ENCODE data around the gene CADM4.
"Not testable (repeated sequence)": the region's sequence is repeated elsewhere in the genome, so short reads cannot be mapped to it uniquely, and the experiment has no call there.

CADM4 gene

DNA sequence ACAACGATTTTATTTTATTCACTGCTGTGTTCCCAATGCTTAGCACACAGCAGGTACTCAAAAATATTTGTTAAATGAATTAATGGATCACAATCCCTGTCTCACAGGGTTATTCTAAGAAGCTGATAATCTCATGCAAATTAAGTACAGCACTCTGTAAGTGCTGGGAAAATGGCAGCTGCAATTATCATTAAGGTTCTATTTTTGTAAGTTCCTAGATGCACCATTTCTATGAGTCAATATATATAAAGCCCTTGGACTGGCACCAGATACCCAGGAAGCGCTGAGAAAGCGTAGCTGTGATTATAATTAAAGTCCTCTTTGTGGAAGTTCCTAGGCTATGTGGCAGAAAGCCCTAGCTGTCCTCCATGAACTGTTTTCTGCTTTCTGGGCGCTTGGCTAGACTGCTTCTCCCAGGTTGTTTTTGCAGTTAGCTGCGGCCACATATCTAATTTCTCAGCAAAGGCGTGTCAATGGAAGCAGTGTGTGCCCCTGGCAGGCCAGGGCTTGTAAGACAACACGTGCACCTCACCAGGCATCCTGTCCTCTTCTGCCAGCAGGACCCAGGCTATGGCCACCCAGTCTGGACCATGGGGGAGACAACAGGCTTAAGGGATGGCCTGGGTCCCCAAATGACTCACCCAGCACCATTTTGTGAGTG, 33.0 kb downstream of the CADM4 start:
- DNase-seq (ENCODE audit: low spot score): no peak

DNA sequence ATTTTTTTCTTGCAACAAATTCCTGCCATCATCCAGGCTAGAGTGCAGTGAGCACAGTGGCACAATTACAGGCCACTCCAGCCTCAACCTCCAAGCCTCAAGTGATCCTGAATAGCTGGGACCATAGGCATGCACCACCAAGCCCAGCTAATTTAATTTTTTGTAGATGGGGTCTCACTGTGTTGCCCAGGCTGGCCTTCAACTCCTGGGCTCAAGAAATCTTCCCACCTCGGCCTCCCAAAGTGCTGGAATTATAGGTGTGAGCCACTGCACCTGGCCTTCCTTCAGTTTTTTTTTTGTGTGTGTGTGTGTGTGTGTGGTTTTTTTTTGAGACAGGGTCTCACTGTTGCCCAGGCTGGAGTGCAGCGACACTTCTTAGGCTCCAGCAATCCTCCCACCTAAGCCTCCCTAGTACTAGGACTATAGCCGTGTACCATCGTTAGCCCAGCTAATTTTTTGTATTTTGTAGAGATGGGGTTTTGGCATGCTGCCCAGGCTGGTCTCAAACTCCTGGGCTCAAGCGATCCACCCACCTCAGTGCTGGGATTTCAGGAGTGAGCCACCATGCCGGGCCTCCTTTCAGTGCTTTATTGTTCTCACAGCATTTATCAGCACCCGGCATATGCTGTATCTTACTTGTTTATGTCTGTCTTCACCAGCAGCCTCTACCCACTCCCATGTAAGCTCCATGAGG, 33.6 kb downstream of the CADM4 start:
- DNase-seq (ENCODE audit: low spot score): no peak

DNA sequence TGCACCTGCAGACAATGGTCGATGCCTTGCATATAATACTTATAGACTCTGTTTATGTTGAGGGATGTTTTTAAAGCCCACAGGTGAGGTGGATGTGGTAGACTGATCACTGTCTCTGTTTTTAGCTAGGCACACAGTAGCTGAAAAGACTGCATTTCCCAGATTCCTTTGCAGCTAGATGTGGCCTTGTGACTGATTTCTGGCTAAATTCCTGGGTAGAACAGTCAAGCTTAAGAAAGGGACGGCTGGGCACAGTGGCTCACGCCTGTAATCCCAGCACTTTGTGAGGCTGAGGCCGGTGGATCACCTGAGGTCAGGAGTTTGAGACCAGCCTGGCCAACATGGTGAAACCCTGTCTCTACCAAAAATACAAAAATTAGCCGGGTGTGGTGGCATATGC, 39.3 kb downstream of the CADM4 start:
- DNase-seq (ENCODE audit: low spot score): not testable (repeated sequence)

DNA sequence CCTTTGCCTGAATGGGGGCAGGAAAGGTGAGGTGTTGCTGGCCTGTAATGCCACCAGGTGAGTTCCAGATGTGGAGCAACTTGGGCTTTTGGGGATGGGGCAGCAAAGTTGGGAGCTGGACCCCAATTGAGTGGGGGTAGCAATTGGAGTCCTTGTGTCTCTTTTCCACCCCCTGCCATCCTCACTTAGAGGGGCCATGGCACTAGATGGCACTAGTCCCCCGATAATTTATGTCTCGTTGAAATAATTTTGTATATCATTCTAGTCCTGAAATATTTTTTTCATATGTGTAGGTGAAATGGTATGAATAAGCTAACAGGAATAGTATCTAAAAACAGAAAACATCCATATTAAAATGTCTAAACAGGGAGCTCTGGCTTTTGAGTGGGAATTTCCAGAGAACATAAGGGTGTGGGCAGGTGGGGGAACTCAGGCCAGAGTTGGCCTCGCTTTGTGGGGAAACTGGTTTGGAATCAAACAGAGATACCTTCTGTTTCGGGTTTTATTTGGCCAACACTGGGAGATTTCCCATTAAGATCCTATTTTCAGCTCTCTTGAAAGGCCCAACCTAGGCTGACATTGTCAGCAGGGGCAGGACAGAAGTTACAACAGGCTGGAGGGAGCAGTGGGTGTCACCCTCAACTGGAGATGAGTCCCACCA, 39.9 kb downstream of the CADM4 start:
- DNase-seq (ENCODE audit: low spot score): no peak

DNA sequence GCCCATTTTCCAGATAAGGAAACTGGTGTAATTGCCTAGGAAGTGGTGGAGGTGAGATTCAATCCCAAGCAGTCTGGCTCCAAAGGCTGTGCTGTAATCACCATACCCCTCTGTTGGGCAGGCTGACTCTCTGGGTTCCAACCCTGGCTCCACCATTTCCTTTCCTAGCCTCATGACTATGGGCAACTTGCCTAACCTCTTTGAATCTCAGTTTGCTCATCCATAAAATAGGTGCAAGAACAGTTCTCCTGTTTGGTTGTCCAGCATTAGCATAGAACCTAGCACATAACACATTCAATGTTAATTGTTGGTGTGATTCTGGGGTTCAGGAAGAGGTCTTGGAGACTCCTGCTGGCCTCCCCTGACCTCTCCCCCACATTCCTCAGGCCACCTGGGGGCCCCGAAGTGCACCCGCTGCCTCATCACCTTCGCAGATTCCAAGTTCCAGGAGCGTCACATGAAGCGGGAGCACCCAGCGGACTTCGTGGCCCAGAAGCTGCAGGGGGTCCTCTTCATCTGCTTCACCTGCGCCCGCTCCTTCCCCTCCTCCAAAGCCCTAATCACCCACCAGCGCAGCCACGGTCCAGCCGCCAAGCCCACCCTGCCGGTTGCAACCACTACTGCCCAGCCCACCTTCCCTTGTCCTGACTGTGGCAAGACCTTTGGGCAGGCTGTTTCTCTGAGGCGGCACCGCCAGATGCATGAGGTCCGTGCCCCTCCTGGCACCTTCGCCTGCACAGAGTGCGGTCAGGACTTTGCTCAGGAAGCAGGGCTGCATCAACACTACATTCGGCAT, 41.0 kb downstream of the CADM4 start:
- no peak for DNase-seq (ENCODE audit: low spot score)

DNA sequence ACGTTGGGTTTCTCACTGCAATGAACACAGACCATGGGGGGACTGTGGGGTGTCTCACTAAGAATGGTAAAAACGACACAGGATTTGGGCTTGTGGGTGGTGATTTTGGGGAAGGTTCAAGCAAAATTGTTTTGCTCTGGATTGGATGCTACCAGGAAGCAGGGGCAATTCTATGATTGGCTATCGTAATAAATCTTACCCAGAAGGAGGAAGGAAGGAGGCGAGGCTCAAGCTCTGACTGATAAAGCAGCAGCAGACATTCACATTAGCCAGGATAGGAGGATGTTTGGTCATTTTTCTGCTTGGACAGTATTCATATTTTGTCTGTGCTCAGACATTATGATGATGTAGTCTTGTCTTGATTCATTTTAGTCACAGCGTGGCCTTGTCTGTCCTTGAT, 41.8 kb downstream of the CADM4 start:
- DNase-seq (ENCODE audit: low spot score): no peak

DNA sequence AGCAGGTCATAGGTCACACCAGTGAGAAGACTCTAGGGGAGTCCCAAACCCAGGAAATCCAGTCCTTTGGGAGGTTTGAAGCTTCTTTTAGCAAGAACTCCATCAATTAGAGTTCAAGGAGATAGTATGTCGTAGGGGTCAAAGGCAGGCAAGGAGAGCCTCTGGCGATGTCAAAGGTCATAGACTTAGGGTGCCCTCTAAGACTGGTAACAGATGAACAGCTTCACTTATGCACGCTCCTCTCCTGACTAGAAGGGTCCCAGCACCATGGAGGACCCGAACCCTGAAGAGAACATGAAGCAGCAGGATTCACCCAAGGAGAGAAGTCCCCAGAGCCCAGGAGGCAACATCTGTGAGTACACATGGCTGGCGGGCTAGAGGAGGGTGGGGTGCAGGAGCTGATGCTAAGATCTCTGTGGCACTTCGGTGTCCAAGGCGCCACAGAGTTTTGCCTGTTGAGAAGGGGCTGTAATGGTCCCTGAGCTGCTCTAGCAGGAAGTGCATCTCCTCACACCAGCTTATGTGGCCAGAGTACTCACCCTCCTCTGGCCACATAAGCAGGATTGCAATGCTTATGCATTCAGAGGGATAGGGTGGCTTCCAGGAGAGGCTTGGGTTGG, 42.7 kb downstream of the CADM4 start:
- DNase-seq (ENCODE audit: low spot score): no peak

DNA sequence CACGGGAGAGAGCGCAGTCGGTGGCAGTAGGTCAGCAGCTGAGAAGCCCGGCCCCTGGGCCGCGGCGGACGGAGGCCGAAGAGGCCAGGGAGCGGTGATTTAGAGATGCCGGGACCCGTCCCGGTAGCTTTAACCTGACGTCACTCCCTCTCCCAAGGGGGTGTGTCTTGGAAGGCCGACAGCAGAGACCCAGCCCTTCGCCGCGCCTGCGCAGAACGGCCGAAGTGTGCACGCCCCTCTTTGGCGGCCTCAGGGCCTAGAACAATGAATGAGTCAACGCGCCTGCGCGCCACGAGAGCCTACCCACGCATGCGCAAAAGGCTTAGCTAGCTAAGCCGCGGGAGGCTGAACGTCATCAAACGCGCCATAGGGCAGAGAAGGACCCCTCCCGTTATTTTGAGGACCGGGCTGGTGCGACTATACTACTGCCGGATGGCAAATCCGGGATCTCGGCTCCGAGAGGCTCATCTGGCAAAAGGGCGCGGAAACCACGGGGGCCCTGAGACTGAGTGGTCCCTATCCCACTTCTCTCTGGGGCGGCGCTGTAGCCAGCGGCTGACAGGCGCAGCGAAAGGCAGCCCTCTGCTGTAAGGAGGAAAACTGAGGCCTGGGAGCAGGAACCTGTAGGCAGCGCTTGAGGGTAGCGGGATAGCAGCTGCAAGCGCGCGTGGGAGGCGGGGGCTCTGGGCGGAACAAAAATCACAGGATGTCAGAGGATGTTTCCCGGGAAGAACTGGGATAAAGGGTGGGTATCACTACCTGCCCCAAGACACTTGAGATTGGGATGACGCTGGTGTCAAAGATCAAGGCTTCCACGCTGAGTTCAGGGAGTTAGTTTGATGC, 43.4 kb downstream of the CADM4 start, which contains the start of the genes IRGQ and ZNF576:
IRGQ (minus strand) TSS at position 136 of the 843 bp plus-strand sequence. CDS start 796 bp downstream, outside the sequence.
ZNF576 (plus strand) TSS at position 597 of the 843 bp plus-strand sequence. CDS start 514 bp downstream, outside the sequence.
- peak; percentile 100 for DNase-seq (ENCODE audit: low spot score)

DNA sequence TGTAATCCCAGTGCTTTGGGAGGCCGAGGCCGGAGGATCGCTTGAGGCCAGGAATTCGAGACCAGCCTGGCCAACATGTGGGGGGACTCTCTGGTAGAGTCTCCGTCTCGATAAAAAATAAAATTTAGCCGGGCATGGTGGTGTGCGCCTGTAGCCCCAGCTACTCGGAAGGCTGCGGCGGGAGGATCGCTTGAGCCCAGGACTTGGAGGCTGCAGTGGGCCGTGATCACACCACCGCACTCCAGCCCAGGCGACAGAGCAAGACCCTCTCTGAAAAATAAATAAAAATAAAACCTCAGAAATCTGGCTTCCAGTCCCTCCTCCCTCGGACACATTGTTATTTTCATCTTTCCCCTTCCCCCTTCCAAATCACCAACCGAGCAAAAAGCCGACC, 44.0 kb downstream of the CADM4 start:
- no peak for DNase-seq (ENCODE audit: low spot score)

DNA sequence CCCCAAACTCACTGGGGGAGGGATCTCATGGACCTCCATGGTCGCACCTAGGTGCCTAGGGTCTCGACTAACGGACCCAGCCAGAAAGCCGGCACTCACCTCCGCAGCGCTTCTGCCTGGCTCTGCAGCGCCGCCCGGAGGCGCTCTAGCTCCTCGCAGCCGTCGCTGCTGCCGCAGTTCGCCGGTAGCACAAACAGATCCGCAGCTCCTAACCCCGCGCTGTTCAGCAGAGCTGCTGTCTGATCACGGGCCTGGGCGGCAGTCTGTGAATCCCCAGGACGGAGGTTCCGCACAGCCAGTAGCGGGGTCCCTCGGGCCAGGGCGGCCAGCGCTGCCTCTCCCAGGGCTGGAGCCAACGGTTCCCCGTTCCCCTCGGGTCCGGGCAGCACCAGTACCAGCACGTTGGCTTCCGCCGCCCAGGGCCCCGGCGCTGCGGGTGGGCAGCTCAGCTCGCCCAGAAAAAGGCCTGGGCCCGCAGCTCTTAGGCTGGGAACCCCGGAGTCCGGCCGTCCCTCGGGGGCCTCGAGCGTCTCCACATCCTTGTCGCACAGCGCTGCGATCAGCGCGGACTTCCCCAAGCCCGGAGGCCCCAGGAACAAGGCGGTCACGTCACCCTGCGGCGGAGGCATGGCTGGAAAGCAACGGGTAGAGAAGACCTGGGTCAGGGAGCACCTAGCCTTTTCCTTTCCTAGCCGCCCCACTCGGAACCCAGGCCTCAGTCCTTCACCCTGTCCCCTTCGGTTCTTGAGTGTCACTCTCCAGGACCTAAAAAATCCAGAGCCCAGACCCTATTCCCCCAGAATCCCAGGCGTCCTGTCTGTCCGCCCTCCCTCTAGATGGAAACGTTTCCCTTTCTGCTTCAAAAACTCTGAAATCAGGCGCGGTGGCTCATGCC, 44.7 kb downstream of the CADM4 start:
- DNase-seq (ENCODE audit: low spot score): peak; percentile 74

DNA sequence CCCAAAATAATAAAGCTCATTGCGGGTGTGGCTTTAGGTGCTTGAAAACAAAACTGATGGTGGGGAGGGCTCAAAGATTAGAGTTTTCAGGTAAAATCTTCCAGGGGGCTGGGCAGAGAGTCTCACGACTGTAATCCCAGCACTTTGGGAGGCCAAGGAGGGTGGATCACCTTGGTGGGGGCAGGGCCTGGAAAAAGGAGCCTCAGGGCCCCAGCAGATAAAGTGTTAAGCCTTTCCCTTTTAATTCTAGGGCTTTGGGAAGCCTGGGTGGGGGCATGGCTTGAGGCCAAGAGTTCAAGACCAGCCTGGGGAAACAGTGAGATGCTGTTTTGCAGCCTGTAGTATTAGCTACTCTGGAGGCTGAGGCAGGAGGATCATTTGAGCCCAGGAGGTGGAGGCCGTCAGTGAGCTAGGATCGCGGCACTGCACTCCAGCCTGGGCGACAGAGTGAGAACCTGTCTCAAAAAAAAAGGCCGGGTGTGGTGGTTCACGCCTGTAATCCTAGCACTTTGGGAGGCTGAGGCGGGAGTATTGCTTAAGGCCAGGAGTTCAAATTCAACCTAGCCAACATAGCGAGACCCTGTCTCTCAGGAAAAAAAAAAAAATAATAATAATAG, 45.5 kb downstream of the CADM4 start:
- DNase-seq (ENCODE audit: low spot score): no peak

DNA sequence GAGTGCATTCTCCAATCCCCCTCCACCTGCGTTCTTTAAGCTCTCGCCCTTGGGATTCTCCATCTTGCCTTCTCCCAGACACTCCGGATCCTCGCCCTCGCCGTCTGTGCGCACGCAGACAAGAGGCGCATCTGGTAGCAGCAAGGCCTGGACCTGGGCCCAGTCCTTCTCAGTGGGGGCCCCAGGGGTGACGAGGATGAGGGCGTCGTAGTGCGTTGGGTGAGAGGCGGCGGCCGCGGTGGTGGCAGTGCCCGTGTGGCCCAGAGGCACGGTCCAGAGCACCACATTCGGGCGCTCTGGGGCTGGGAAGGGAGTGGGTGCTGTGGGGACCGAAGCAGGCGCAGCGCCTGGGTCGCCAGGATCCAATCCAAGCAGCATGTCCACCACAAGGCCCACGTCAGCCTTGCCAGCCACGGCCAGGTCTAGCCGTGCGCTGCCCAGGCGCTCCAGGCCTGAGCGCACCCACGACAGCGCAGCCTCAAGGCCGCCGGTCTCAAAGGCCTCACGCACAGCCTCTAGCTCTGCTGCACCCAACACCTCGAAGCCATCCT, 46.8 kb downstream of the CADM4 start:
- DNase-seq (ENCODE audit: low spot score): no peak

DNA sequence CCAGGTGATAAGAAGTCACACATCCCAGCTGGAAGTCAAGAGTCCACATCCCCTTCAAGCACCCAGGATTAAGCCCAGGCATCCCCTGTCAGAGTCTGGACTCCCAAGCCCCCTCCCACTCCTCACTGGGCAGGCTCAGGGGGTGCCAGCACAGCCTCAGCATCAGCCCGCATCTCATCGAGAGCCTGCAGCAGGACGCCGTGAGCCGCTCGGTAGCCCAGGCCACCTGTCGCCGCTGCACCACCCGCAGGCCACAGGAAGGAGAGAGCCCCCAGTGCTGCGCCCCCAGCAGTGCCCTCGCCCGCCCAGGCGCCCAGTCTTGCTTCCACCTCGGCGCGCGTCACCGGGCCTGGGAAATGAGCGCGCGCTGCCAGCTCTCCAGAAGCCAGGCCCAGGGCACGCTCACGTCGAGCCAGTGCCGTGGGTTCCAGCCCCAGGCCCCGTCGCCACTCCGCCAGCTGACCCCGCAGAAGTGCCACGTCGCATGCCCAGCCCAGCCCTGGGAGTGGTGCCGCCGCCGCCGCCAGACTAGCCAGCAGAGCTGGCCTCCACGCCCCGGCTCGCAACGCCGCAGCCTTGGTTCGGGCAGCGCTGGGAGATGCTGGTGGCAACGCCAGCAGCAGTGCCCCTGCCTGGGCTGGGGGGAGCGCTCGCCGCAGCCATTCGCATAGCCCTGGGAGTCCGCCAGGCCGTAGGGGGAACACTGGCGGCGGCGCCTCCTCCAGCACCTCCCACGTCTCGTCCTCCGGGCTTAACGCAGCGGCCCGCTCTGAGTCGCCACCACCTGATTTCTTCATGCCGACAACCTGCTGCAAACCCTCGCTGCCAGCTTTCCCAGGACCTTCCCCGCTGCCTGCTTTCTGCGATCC, 47.5 kb downstream of the CADM4 start:
- no peak for DNase-seq (ENCODE audit: low spot score)

DNA sequence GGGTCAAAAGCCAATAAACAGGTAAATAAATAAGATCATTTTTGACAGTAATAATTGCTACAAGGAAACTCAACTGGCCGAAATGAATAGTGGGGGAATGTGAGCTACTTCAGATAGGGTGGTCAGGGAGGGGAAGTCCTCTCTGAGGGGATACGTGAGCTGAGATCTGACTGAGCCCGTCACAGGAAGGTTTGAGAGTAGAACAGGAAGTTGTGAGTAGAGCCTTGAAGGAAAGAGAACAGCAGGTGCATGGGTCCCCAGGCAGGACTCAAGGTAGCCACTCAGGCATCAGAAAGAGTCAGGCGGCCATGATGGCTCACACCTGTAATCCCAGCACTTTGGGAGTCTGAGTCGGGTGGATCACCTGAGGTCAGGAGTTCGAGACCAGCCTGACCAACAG, 50.0 kb downstream of the CADM4 start:
- DNase-seq (ENCODE audit: low spot score): no peak

DNA sequence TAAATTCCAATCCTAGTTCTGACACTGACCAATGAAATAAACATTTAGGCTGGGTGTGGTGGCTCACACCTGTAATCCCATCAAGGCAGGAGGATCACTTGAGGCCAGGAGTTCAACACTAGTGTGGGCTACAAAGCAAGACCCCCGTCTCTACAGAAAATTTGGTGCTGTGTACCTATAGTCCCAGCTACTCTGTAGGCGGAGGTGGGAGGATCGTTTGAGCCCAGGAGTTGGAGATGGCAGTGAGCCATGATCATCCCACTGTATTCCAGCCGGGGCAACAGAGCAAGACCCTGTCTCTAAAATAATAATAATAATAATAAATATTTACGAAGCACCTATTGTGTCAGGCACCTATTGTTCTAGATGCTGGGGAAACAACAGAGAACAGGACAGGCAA, 50.4 kb downstream of the CADM4 start:
- DNase-seq (ENCODE audit: low spot score): no peak

DNA sequence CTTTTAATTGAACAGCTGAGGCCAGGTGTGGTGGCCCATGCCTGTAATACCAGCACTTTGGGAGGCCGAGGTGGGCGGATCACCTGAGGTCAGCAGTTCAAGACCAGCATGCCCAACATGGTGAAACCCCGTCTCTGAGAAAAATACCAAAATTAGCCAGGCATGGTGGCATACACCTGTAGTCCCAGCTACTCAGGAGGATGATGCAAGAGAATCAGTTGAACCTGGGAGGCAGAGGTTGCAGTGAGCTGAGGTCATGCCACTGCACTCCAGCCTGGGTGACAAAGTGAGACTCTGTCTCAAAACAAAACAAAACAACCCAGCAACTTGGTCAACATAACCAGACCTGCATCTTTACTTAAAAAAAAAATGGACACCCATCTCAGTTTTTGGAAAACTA, 52.6 kb downstream of the CADM4 start:
- DNase-seq (ENCODE audit: low spot score): not testable (repeated sequence)

DNA sequence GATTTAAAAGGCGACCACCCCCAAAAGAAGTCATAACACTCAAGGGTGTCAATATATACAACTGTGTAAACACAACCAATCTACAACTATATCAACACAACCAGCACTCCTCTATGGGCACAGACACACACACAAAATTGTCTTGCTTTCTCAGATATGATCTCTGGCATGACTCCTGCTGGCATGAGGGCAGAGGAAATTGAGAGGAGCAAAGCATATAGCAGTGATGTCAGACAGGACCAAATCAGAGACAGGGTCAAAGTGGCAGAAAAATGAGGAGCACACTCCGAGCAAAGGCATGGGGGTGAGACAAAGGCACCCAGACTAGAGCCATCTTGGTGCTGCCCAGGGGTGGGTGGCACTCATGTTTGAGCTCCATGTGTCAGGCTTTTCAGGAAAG, 53.3 kb downstream of the CADM4 start:
- no peak for DNase-seq (ENCODE audit: low spot score)

DNA sequence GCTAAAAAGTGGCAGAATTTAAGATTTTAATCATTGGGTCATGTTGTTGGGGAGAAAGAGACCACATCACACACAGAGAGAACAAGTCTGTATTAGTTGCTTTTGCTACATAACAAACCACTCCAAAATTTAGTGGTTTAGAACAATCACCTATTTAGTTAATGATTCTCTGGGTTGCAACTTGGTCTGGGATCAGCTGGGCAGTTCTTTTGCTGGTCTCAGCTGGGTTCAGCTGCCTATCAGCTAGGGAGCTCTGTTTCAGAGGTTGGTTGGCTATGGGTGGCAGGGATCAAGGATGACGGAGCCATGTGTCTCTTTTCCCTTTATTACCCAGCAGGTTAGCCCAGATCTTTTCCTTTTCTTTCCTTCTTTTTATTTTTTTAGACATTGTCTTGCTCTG, 55.2 kb downstream of the CADM4 start:
- no peak for DNase-seq (ENCODE audit: low spot score)

Measured in CD4-positive, alpha-beta T cell treated with Interleukin-2 at 100 ng/mL for 4 hours (primary cell).